ENCODE data around the gene CCDC146. TPM values are rescaled to one million over a fixed set of nuclear protein-coding genes. Genes with fewer than 3 reads are reported as not detected.
"Not testable (repeated sequence)": the region's sequence is repeated elsewhere in the genome, so short reads cannot be mapped to it uniquely, and the experiment has no call there.

The CCDC146 gene
- total RNA-seq, 1 donor from 2014 or later = 5.6 TPM

- DNase-seq (ENCODE audit: low read depth) = no peak
- TF ChIP-seq CTCF (IDR thresholded peaks at IDR 0.05; ENCODE audit: insufficient read depth, low read length, poor library complexity, severe bottlenecking) = no peak
- Histone ChIP-seq H3K36me3 (ENCODE audit: control insufficient read depth, insufficient read depth, low read length) (no peaks in the 10 kb centered on the region), H3K4me3 (ENCODE audit: low read depth, low read length) (no peak overlapping the region), H3K27me3 (ENCODE audit: control insufficient read depth, insufficient read depth, low read length) (no peaks in the 10 kb centered on the region)
These were observed 100.4 kb downstream of the CCDC146 start for GRCh38 chr7:77222819-77223218.

- no peaks in the 10 kb centered on the region for H3K36me3 ChIP-seq (ENCODE audit: control insufficient read depth, insufficient read depth, low read length)
- DNase-seq (ENCODE audit: low read depth) = no peak
- H3K27me3 ChIP-seq (ENCODE audit: control insufficient read depth, insufficient read depth, low read length) = no peaks in the 10 kb centered on the region
- no peak overlapping the region for H3K4me3 ChIP-seq (ENCODE audit: low read depth, low read length)
- no peak for TF ChIP-seq CTCF (IDR thresholded peaks at IDR 0.05; ENCODE audit: insufficient read depth, low read length, poor library complexity, severe bottlenecking)
These were observed 100.8 kb downstream of the CCDC146 start for GRCh38 chr7:77223261-77223660.

- no peaks in the 10 kb centered on the region for H3K36me3 ChIP-seq (ENCODE audit: control insufficient read depth, insufficient read depth, low read length)
- H3K4me3 ChIP-seq (ENCODE audit: low read depth, low read length) = no peak overlapping the region
- H3K27me3 ChIP-seq (ENCODE audit: control insufficient read depth, insufficient read depth, low read length) = no peaks in the 10 kb centered on the region
- TF ChIP-seq CTCF (IDR thresholded peaks at IDR 0.05; ENCODE audit: insufficient read depth, low read length, poor library complexity, severe bottlenecking) = no peak
- DNase-seq (ENCODE audit: low read depth) = no peak
These were observed 104.0 kb downstream of the CCDC146 start for GRCh38 chr7:77226357-77226839.

- not testable (repeated sequence) for H3K27me3 ChIP-seq (ENCODE audit: control insufficient read depth, insufficient read depth, low read length); H3K4me3 ChIP-seq (ENCODE audit: low read depth, low read length); DNase-seq (ENCODE audit: low read depth); H3K36me3 ChIP-seq (ENCODE audit: control insufficient read depth, insufficient read depth, low read length)
These were observed 106.4 kb downstream of the CCDC146 start for GRCh38 chr7:77228795-77229194.

- Histone ChIP-seq H3K4me3 (ENCODE audit: low read depth, low read length) (no peak overlapping the region), H3K27me3 (ENCODE audit: control insufficient read depth, insufficient read depth, low read length) (no peaks in the 10 kb centered on the region)
- no peak for TF ChIP-seq CTCF (IDR thresholded peaks at IDR 0.05; ENCODE audit: insufficient read depth, low read length, poor library complexity, severe bottlenecking)
These were observed 110.1 kb downstream of the CCDC146 start for GRCh38 chr7:77232467-77232866.

GRCh38 chr7:77235276-77235675, 112.9 kb downstream of the CCDC146 start:
- TF ChIP-seq CTCF (IDR thresholded peaks at IDR 0.05; ENCODE audit: insufficient read depth, low read length, poor library complexity, severe bottlenecking) = no peak
- Histone ChIP-seq H3K27me3 (ENCODE audit: control insufficient read depth, insufficient read depth, low read length) (no peaks in the 10 kb centered on the region), H3K36me3 (ENCODE audit: control insufficient read depth, insufficient read depth, low read length) (no peaks in the 10 kb centered on the region), H3K4me3 (ENCODE audit: low read depth, low read length) (no peak overlapping the region)
- no peak for DNase-seq (ENCODE audit: low read depth)

More at GRCh38 chr7:77232467-77232866, 110.1 kb downstream of the CCDC146 start:
- no peak for DNase-seq (ENCODE audit: low read depth)
- H3K36me3 ChIP-seq (ENCODE audit: control insufficient read depth, insufficient read depth, low read length) = no peaks in the 10 kb centered on the region
